ENCODE data around the gene CRHR1.
A peak's percentile ranks its signal among the peaks of the same experiment; 100 is the strongest.

CRHR1 gene

DNA sequence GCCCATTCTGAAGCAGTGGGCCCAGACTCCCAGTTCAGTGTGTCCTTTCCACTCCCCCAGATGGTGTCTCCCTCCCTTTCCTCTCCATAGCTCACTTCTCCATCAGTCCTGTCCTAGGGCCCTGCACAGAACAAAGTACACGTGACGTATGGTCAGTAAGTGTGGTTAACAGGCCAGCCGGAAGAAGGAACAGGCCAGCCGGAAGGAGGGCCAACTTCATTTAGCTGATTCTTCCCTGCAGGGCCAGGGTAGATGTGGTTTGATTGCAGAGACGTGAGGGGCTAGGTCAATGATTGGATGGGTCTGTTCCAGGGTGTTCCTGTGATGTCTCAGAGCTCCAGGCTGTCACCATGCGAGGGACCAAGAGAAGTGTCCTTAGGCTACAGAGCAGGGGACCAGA lies 31.6 kb downstream of the CRHR1 start:
- no peak for DNase-seq
- in situ Hi-C loops (cut with MboI; ENCODE audit: low pct_unique_long_range_greater_than_20kb, low sequenced_read_pairs), result no loop called here

DNA sequence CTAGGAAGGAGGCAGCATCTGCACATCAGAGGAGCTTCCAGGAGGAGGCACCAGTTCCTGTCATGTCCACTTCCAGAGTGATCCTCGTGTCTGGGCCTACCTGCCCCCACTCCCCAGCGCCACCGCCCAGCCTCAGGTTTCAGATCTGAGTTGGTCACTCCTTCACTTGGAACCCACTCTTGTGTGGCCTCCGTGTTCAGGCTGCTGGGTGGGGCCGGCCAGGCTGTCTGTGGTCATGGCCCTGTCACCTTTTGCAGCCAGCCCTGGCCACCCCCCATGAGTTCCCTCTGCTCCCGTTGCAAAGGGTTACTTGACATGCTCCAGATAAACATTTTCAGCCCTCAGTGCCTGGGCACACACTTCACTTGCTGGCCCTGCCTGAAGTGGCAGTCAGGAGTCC lies 33.9 kb downstream of the CRHR1 start:
- no peak for DNase-seq
- in situ Hi-C loops (cut with MboI; ENCODE audit: low pct_unique_long_range_greater_than_20kb, low sequenced_read_pairs), result no loop called here

GRCh38 chr17:45818699-45819098 lies 34.6 kb downstream of the CRHR1 start:
- DNase-seq, result no peak
- in situ Hi-C loops (cut with MboI; ENCODE audit: low pct_unique_long_range_greater_than_20kb, low sequenced_read_pairs), result no loop called here

DNA sequence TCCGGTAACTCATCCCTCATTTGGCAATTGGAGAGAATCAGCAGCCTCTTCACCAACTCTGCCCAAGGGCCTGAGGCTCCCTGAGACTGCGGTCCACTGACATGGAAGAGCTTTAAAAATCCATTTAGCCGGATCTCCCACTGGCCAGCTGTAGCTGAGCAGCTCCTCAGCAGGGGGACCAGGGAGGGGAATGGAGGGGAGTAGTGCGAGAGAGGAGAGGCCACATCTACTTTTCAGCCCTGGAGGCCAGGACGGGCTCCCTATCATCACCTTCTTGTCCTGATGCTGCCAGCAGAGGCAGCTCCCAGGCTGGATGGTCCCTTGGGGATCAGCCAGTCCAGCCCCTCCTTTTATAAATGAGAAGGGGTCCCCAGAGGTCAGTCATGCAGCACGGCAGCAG lies 35.5 kb downstream of the CRHR1 start:
- DNase-seq, result no peak
- in situ Hi-C loops (cut with MboI; ENCODE audit: low pct_unique_long_range_greater_than_20kb, low sequenced_read_pairs), result no loop called here

- DNase-seq, result no peak
- in situ Hi-C loops (cut with MboI; ENCODE audit: low pct_unique_long_range_greater_than_20kb, low sequenced_read_pairs), result no loop called here
Measured at GRCh38 chr17:45820052-45820780, 36.1 kb downstream of the CRHR1 start.

DNA sequence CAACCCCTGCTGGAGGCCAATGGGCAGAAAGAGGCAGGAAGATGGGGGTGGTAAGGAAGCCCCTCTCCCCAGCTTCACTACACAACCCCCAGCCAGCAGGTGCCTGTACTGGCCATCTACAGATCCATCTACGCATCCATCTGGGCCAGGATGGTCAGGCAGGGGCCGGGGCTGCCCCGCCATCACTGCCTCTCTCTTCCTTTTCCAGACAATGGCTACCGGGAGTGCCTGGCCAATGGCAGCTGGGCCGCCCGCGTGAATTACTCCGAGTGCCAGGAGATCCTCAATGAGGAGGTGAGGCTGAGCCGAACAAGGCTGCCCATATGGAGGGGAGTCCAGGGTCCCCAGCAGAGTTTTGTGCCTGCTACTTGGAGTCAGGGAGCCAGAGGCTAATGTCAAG lies 37.0 kb downstream of the CRHR1 start:
- DNase-seq, result no peak
- in situ Hi-C loops (cut with MboI; ENCODE audit: low pct_unique_long_range_greater_than_20kb, low sequenced_read_pairs), result no loop called here

DNA sequence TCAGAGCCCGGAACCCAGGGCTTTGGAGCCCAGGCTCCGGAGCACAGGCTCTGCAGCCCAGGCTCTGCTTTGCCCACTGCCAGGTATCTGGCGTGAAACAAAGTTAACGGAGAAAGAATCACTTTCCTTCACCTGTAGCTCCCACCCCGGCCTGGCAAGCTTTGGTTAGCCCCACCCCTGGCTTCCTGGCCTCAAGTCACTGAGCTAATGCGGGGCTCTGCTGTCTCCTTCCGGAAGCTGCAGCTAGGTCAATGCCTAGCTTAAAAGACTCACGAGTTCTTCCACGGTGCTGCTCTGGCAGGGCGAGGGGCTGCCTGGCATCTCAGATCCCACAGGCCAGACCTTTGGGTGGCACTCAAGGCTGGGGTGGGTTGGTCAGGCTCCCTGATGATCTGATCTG lies 39.5 kb downstream of the CRHR1 start:
- DNase-seq, result no peak
- in situ Hi-C loops (cut with MboI; ENCODE audit: low pct_unique_long_range_greater_than_20kb, low sequenced_read_pairs), result no loop called here

DNA sequence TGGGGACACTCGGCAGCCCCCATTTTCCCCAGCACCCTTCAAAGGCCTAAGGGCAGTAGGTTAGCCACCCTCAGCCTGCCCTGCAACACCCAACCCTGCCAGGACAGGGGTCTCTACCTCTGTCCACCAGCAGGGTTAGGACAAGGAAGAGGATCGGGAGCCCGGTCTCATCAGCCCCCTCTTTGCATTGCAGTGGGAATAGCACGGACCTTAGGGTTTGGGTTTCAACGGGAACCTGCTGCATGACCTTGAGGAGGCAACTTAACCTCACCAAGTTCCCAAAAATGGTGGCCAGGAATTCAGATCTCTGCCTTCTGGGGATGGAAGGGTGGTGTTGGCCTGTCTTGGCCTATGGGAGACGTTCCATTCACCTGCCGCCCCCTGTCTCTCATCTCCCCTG lies 40.4 kb downstream of the CRHR1 start:
- DNase-seq, result no peak
- in situ Hi-C loops (cut with MboI; ENCODE audit: low pct_unique_long_range_greater_than_20kb, low sequenced_read_pairs), result no loop called here

DNA sequence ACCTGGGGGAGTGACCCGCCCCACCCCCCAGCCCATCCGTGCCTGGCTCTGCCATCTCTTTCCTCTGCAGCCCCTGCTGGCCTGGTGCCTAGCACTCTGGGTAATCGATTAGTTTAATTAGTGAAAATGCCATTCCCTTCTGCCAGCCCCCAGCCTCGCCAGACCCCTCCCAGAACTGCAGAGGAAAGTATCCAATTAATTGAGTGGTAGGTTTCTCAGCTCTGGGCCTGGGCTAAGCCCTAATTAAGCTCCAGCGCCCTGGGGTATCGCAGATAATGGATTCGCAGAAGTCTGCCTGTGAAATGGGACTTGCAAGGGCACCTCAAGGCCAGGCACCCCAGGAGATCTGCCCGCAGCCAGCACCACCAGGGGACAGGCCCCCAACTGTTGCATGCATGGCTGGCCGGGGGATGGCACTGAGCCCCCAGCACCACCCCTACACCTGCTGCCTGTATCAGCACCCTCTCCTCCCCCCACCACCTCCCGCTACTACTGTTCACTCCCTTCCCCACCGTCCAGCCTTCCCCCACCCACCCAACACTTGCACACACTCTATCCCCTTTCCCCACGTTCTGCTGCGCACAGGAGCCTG lies 40.9 kb downstream of the CRHR1 start:
- DNase-seq, result no peak
- in situ Hi-C loops (cut with MboI; ENCODE audit: low pct_unique_long_range_greater_than_20kb, low sequenced_read_pairs), result no loop called here

GRCh38 chr17:45825792-45826191 lies 41.7 kb downstream of the CRHR1 start:
- no peak for DNase-seq
- in situ Hi-C loops (cut with MboI; ENCODE audit: low pct_unique_long_range_greater_than_20kb, low sequenced_read_pairs), result no loop called here

DNA sequence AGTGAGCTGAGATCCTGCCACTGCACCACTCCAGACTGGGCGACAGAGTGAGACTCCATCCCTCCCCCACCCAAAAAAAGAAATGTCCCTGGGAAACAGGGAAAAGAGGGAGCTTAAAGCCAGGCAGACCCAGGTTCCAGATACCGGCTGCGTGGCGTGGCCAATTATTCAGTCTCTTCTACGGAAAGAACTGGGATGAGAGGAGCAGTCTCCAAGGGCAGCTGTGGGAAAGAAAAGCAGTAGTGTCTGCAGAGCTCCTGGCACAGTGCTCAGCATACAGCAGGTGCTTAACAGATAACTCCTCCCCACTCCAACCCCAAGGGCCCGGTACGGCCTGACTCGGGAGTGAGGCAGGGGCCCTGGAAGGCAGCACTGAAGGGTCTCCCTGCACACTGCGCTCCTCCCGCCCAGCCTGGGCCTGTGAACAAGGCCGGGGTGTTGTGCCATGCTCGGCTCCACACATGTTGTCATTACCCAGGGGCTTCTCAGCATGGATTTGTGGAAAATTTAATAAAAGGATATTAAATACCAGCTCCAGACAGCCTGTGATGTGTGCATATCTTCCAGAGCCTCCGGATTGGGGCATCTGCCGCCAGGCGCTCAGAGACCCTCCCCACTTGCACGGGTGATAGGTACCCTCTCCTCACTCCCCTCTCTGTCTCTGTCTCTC lies 42.9 kb downstream of the CRHR1 start:
- no peak for DNase-seq
- in situ Hi-C loops (cut with MboI; ENCODE audit: low pct_unique_long_range_greater_than_20kb, low sequenced_read_pairs), result no loop called here

GRCh38 chr17:45828171-45828570 lies 44.1 kb downstream of the CRHR1 start:
- DNase-seq, result peak; percentile 25
- in situ Hi-C loops (cut with MboI; ENCODE audit: low pct_unique_long_range_greater_than_20kb, low sequenced_read_pairs), result no loop called here

GRCh38 chr17:45828582-45829133 lies 44.5 kb downstream of the CRHR1 start:
- in situ Hi-C loops (cut with MboI; ENCODE audit: low pct_unique_long_range_greater_than_20kb, low sequenced_read_pairs), result no loop called here
- DNase-seq, result no peak

GRCh38 chr17:45833920-45834319 lies 49.8 kb downstream of the CRHR1 start:
- in situ Hi-C loops (cut with MboI; ENCODE audit: low pct_unique_long_range_greater_than_20kb, low sequenced_read_pairs), result no loop called here
- DNase-seq, result no peak

GRCh38 chr17:45834471-45835396 lies 50.6 kb downstream of the CRHR1 start:
- in situ Hi-C loops (cut with MboI; ENCODE audit: low pct_unique_long_range_greater_than_20kb, low sequenced_read_pairs), result no loop called here

GRCh38 chr17:45835481-45835880 lies 51.4 kb downstream of the CRHR1 start:
- in situ Hi-C loops (cut with MboI; ENCODE audit: low pct_unique_long_range_greater_than_20kb, low sequenced_read_pairs), result no loop called here
- DNase-seq, result no peak

More at GRCh38 chr17:45834471-45835396, 50.6 kb downstream of the CRHR1 start:
- DNase-seq, result no peak

- DNase-seq, result no peak
- in situ Hi-C loops (cut with MboI; ENCODE audit: low pct_unique_long_range_greater_than_20kb, low sequenced_read_pairs), result no loop called here
Measured at GRCh38 chr17:45836047-45837044, 52.2 kb downstream of the CRHR1 start.

- no peak for DNase-seq
- in situ Hi-C loops (cut with MboI; ENCODE audit: low pct_unique_long_range_greater_than_20kb, low sequenced_read_pairs), result no loop called here
Measured at GRCh38 chr17:45837187-45837586, 53.1 kb downstream of the CRHR1 start.
